ENCODE results near the gene PKP3.
"Not testable (repeated sequence)": the region's sequence is repeated elsewhere in the genome, so short reads cannot be mapped to it uniquely, and the experiment has no call there.

Gene PKP3

GRCh38 chr11:408154-409007 lies 14.4 kb downstream of the PKP3 start:
- no peak overlapping the region for H3K4me3 ChIP-seq (ENCODE audit: low read depth, low read length)
- TF ChIP-seq, protein P1, sequence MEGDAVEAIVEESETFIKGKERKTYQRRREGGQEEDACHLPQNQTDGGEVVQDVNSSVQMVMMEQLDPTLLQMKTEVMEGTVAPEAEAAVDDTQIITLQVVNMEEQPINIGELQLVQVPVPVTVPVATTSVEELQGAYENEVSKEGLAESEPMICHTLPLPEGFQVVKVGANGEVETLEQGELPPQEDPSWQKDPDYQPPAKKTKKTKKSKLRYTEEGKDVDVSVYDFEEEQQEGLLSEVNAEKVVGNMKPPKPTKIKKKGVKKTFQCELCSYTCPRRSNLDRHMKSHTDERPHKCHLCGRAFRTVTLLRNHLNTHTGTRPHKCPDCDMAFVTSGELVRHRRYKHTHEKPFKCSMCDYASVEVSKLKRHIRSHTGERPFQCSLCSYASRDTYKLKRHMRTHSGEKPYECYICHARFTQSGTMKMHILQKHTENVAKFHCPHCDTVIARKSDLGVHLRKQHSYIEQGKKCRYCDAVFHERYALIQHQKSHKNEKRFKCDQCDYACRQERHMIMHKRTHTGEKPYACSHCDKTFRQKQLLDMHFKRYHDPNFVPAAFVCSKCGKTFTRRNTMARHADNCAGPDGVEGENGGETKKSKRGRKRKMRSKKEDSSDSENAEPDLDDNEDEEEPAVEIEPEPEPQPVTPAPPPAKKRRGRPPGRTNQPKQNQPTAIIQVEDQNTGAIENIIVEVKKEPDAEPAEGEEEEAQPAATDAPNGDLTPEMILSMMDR (IDR thresholded peaks at IDR 0.05; ENCODE audit: low read depth, low read length) = no peak

GRCh38 chr11:409008-409599 lies 15.1 kb downstream of the PKP3 start:
- TF ChIP-seq, protein P1 (IDR thresholded peaks at IDR 0.05; ENCODE audit: low read depth, low read length) = no peak
- no peak overlapping the region for H3K4me3 ChIP-seq (ENCODE audit: low read depth, low read length)

DNA sequence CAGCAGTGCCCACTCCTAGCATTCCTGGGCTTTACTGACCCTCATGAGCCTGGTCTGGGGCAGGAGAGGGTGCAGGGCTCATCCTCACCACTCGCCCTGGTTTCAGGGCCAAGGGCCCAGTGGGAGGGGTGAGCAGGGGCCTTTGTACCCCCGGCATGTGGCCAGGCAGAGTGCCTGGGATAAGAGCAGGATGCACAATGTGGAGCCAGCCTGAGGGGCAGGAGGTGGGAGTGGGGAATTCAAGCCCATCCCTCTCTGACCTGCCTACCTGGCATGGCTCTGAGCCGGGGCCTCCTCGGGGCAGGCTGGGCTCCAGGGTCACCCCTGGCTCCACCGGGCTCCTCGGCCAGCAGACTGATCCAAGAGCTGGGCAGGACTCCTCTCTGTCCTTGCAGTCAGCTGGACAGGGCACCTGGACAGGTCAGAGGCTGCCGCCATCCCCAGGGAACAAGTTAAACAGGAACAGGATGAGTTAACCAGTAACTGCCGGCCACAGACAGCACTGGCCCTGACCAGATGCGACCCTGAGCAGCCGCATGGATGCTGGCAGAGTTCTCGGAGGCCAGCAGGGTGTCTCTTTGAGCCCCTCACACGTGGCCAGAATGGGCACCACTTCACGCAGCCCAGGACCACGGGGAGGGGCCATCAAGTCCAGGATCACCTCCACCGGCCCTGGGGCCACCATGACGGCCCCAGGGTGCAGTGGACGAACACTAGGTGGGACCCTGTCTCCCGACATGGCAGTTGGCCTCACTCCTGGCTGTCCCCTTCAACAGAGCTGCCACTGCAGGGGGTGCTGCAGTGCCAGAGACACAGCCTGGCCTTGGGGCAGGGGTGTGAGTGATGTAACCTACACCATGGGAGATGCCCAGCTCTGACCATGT lies 15.8 kb downstream of the PKP3 start:
- H3K4me3 ChIP-seq (ENCODE audit: low read depth, low read length) = no peak overlapping the region
- TF ChIP-seq, protein P1 (IDR thresholded peaks at IDR 0.05; ENCODE audit: low read depth, low read length) = no peak

DNA sequence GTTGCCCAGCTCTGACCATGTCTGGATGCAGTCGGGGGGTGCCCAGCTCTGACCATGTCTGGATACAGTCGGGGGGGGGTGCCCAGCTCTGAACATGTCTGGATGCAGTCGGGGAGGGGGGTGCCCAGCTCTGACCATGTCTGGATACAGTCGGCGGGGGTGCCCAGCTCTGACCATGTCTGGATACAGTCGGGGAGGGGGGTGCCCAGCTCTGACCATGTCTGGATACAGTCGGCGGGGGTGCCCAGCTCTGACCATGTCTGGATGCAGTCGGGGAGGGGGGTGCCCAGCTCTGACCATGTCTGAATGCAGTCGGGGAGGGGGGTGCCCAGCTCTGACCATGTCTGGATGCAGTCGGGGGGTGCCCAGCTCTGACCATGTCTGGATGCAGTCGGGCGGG lies 16.7 kb downstream of the PKP3 start:
- not testable (repeated sequence) for H3K4me3 ChIP-seq (ENCODE audit: low read depth, low read length)

GRCh38 chr11:411520-411919 lies 17.5 kb downstream of the PKP3 start:
- H3K4me3 ChIP-seq (ENCODE audit: low read depth, low read length) = not testable (repeated sequence)

DNA sequence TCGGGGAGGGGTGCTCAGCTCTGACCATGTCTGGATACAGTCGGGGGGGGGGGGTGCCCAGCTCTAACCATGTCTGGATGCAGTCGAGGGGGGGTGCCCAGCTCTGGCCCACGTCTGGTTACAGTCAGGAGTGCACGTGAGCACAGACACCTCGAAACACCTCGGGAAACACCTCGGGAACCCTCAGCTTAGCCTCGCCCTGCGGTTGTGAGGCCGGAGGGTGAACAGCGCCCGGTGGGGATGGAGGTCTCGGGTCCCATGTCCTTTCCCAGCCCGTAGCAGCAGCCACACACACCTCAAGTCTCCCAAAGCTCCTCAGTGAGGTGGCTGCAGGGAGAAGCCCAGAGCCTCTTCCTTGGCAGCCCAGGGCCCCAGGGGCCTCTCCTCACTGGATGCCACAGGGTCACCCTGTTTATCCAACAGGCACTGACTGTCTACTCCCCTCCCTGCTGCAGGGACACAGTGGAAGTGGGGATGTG lies 18.7 kb downstream of the PKP3 start:
- H3K4me3 ChIP-seq (ENCODE audit: low read depth, low read length) = no peak overlapping the region
- TF ChIP-seq, protein P1 (IDR thresholded peaks at IDR 0.05; ENCODE audit: low read depth, low read length) = no peak

DNA sequence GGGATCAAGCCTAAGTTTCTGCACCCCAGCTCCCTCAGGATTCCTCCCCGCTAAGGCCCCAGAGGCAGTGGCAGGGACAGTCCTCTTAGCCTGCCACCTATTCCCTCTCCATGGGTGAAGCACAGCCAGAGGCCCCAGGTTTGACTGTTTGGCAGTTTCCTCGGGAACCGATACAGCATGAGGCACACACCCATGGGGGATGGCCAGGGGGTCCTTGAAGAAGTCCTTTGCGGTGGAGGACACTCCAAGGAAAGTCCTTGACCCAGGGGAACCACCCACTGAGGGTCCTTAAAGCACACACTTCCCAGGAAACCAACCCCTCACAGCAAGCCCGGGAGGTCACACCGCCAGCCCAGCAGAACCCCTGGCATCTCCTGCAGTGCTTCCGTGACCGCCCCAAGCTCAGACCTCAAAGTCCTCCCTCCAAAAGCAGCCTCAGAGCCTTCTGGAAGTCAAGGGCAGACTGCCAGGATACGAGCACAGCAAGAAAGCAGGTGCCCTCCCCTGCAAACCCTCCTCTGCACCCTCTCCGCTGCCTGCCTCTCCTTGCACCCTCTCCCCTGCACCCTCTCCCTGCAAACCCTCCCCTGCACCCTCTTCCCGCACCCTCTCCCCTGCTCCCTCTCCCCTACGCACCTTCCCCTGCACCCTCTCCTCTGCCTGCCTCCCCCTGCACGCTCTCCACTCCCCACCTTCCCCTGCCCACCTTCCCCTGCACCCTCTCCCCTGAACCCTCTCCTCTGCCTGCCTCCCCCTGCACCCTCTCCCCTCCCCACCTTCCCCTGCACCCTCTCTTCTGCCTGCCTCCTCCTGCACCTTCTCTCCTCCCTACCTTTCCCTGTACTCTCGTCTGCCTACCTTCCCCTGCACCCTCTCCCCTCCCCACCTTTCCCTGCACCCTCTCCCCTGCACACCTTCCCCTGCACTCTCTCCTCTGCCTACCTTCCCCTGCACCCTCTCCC lies 19.4 kb downstream of the PKP3 start:
- no peak overlapping the region for H3K4me3 ChIP-seq (ENCODE audit: low read depth, low read length)
- TF ChIP-seq, protein P1 (IDR thresholded peaks at IDR 0.05; ENCODE audit: low read depth, low read length) = no peak
